IgD-negative memory B cell (primary cell): ENCODE data around the gene RIN3. TPM values are rescaled to one million over a fixed set of nuclear protein-coding genes. Genes with fewer than 3 reads are reported as not detected.

Source experiments
- H3K27ac Mint-ChIP-seq, 3 donors: one replicate each; pipeline ENCODE4 v1.8.0; 2020 to 2022; ENCODE audit warnings: mild to moderate bottlenecking in 3 of 3, mixed read lengths in 3 of 3, moderate library complexity in 1 of 3
- H3K27me3 Mint-ChIP-seq: one replicate; pipeline ENCODE4 v1.8.0; 2021; ENCODE audit warnings: mixed read lengths
- H3K36me3 Mint-ChIP-seq: one replicate; pipeline ENCODE4 v1.8.0; 2020; ENCODE audit warnings: mild to moderate bottlenecking, mixed read lengths
- H3K4me1 Mint-ChIP-seq, 3 donors: one replicate each; pipeline ENCODE4 v1.8.0; 2020 to 2022; ENCODE audit warnings: mixed read lengths in 3 of 3, mild to moderate bottlenecking in 1 of 3
- H3K4me3 Mint-ChIP-seq, 4 donors: one replicate each; pipeline ENCODE4 v1.8.0; 2020 to 2022; ENCODE audit warnings: mild to moderate bottlenecking in 4 of 4, mixed read lengths in 4 of 4, moderate library complexity in 3 of 4
- H3K9me3 Mint-ChIP-seq, 3 donors: one replicate each; pipeline ENCODE4 v1.8.0; 2020 to 2021; ENCODE audit warnings: mixed read lengths in 3 of 3, mild to moderate bottlenecking in 1 of 3
- polyA plus RNA-seq: library from polyadenylated mRNA; unstranded; fragments of 300-500 nt; fragmentation: Illumina TruSeq; gene quantifications from one replicate; pipeline ENCODE4 v1.2.3, GENCODE V29; 2021

RIN3 gene
- polyA plus RNA-seq, 1 donor from 2014 or later = 29.4 TPM

- Mint-ChIP-seq H3K27me3 (no peaks in the 10 kb centered on the region), H3K4me3 (no peak overlapping the region), H3K4me1 (peaks cover 10 to 19% (median 14%) of the 10 kb centered on the region in 3 donors), H3K9me3 (no peaks in the 10 kb centered on the region), H3K27ac (no peak overlapping the region), H3K36me3 (no peaks in the 10 kb centered on the region)
Observed at GRCh38 chr14:92542766-92543554, 29.4 kb downstream of the RIN3 start.

DNA sequence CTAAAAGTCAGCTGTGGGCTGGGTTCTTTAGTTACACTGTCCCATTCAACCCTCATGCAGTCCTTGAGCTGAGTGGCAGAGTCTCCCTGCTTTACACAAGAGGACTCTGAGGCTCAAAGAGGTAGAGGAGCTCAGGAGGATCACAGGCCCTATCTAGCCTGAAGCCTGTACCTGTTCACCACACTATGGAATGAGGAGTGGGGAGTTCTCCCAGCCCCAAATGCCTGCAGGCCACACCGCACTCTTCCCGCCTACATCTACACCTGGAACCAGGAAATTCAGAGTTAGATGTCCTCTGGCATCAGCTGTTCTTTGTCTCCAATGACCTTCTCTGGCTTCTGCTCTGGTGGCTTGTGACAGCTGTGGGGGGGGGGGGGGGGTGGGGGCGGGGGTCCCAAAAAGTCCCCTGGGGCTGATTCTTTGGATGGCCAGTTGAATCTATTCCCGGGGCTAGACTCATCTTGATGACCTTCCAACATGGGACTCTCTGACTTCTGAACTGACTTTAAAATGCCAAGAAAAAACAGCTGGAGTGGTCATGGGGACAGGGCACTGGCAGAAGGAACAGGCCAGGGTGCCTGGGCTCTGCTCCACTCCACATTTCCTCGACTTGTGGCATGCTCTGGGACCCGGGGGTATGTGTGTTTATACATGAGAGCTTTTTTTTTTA is 30.6 kb downstream of the RIN3 start:
- Mint-ChIP-seq H3K9me3 (peaks cover 0 to 1% (median 0%) of the 10 kb centered on the region in 3 donors), H3K4me1 (peaks cover 0 to 9% (median 3%) of the 10 kb centered on the region in 3 donors), H3K27ac (peak overlapping the region in 2 of 3 donors; percentile 24 to 75), H3K4me3 (no peak overlapping the region), H3K36me3 (no peaks in the 10 kb centered on the region), H3K27me3 (peaks cover 3% of the 10 kb centered on the region)

GRCh38 chr14:92546347-92547053 is 32.9 kb downstream of the RIN3 start:
- H3K27me3 Mint-ChIP-seq = peaks cover 5% of the 10 kb centered on the region
- peaks cover 1% of the 10 kb centered on the region for H3K36me3 Mint-ChIP-seq
- H3K27ac Mint-ChIP-seq = no peak overlapping the region
- no peak overlapping the region for H3K4me3 Mint-ChIP-seq
- peaks cover 0 to 1% (median 0%) of the 10 kb centered on the region in 3 donors for H3K9me3 Mint-ChIP-seq
- H3K4me1 Mint-ChIP-seq = peaks cover 5 to 9% (median 8%) of the 10 kb centered on the region in 3 donors

DNA sequence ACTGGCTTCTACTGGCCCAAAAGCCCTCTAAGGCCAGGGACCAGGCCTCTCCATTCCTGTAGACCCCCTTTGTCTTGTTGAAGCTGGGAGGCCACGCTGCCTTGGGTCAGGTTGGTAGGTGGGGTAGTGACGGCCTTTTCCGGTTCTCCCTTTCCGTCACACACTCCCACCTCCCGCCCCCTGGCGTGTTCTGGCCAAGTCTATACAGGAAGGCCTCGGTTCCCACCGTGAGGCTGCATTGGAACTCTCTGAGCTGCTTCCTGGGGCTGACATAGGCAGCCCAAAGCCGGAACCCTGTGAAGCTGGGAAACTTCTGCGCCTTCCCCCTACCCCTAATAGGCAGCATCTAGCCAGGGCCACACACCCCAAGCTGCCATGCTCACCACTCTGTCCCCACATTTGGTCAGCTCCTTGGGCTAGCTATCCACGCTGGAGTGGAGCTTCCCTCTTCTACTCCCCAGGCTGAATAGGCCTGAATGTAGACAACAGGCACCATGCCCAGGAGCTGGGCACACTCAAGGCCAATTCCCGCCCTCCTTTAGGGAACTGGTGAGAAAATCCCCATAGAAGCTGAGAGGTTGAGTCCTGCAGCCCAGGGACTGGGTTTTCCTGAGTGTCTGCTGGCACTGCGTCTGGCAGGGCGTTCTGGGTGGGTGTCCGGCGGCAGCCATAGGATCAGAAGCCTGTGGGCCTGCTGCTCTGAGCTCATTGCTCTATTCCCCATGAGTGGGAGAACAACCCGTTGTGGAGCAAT is 35.7 kb downstream of the RIN3 start:
- H3K27ac Mint-ChIP-seq = no peak overlapping the region
- peaks cover 19% of the 10 kb centered on the region for H3K27me3 Mint-ChIP-seq
- peaks cover 0 to 1% (median 0%) of the 10 kb centered on the region in 3 donors for H3K9me3 Mint-ChIP-seq
- peaks cover 14 to 19% (median 17%) of the 10 kb centered on the region in 3 donors for H3K4me1 Mint-ChIP-seq
- peaks cover 1% of the 10 kb centered on the region for H3K36me3 Mint-ChIP-seq
- no peak overlapping the region for H3K4me3 Mint-ChIP-seq

GRCh38 chr14:92549859-92550230 is 36.3 kb downstream of the RIN3 start:
- Mint-ChIP-seq H3K4me1 (peaks cover 14 to 19% (median 18%) of the 10 kb centered on the region in 3 donors), H3K27ac (no peak overlapping the region), H3K4me3 (peak overlapping the region in 1 of 4 donors; percentile 29), H3K36me3 (peaks cover 1% of the 10 kb centered on the region), H3K27me3 (peaks cover 19% of the 10 kb centered on the region), H3K9me3 (peaks cover 0 to 1% (median 0%) of the 10 kb centered on the region in 3 donors)

- peak overlapping the region in 3 of 4 donors; percentile 19 to 44 (median 23) for H3K4me3 Mint-ChIP-seq
Observed at GRCh38 chr14:92551044-92551841, 37.7 kb downstream of the RIN3 start.

GRCh38 chr14:92552066-92552465 is 38.5 kb downstream of the RIN3 start:
- H3K27ac Mint-ChIP-seq = peak overlapping the region in 1 of 3 donors; percentile 27
- peaks cover 32% of the 10 kb centered on the region for H3K27me3 Mint-ChIP-seq
- peak overlapping the region in 1 of 4 donors; percentile 23 for H3K4me3 Mint-ChIP-seq
- H3K9me3 Mint-ChIP-seq = peaks cover 0 to 1% (median 0%) of the 10 kb centered on the region in 3 donors
- peaks cover 26 to 34% (median 34%) of the 10 kb centered on the region in 3 donors for H3K4me1 Mint-ChIP-seq
- H3K36me3 Mint-ChIP-seq = peaks cover 3% of the 10 kb centered on the region

More at GRCh38 chr14:92551044-92551841, 37.7 kb downstream of the RIN3 start:
- Mint-ChIP-seq H3K36me3 (peaks cover 1% of the 10 kb centered on the region), H3K9me3 (peaks cover 0 to 1% (median 0%) of the 10 kb centered on the region in 3 donors), H3K27ac (peak overlapping the region; percentile 0 to 80 (median 27)), H3K4me1 (peaks cover 24 to 30% (median 30%) of the 10 kb centered on the region in 3 donors), H3K27me3 (peaks cover 30% of the 10 kb centered on the region)

- peaks cover 26 to 34% (median 34%) of the 10 kb centered on the region in 3 donors for H3K4me1 Mint-ChIP-seq
- peak overlapping the region in 1 of 4 donors; percentile 14 for H3K4me3 Mint-ChIP-seq
- peaks cover 0 to 1% (median 0%) of the 10 kb centered on the region in 3 donors for H3K9me3 Mint-ChIP-seq
- H3K27me3 Mint-ChIP-seq = peaks cover 32% of the 10 kb centered on the region
- no peak overlapping the region for H3K27ac Mint-ChIP-seq
- peaks cover 3% of the 10 kb centered on the region for H3K36me3 Mint-ChIP-seq
Observed at GRCh38 chr14:92553438-92553837, 39.9 kb downstream of the RIN3 start.

- H3K4me3 Mint-ChIP-seq = peak overlapping the region in 3 of 4 donors; percentile 44 to 78 (median 68)
Observed at GRCh38 chr14:92555465-92556111, 42.0 kb downstream of the RIN3 start.

DNA sequence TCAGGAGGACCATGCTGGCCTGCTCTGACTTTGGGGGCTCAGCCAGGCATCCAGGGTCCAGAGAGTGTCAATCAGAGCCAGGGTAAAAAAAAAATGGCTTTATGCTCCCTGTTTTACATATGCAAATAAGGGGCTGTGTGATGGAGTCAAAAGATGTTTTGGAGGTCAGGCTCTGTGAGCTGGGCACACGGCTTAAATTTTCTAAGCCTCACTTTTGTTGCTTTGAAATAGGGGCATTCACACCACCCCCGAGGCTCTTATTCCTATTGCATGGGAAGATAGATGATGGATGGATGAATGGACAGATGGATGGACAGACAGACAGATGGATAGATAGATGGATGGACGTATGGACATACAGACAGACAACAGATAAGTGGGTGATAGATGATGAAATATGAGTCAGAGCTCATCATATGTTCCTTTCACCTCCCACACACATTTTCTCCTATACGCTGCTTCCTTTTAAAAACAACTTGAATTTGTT is 42.7 kb downstream of the RIN3 start:
- no peak overlapping the region for H3K27ac Mint-ChIP-seq
- H3K4me1 Mint-ChIP-seq = peaks cover 22 to 30% (median 28%) of the 10 kb centered on the region in 3 donors

More at GRCh38 chr14:92555465-92556111, 42.0 kb downstream of the RIN3 start:
- Mint-ChIP-seq H3K36me3 (peaks cover 4% of the 10 kb centered on the region), H3K27me3 (peaks cover 29% of the 10 kb centered on the region), H3K9me3 (no peaks in the 10 kb centered on the region), H3K27ac (no peak overlapping the region), H3K4me1 (peaks cover 24 to 34% (median 34%) of the 10 kb centered on the region in 3 donors)

DNA sequence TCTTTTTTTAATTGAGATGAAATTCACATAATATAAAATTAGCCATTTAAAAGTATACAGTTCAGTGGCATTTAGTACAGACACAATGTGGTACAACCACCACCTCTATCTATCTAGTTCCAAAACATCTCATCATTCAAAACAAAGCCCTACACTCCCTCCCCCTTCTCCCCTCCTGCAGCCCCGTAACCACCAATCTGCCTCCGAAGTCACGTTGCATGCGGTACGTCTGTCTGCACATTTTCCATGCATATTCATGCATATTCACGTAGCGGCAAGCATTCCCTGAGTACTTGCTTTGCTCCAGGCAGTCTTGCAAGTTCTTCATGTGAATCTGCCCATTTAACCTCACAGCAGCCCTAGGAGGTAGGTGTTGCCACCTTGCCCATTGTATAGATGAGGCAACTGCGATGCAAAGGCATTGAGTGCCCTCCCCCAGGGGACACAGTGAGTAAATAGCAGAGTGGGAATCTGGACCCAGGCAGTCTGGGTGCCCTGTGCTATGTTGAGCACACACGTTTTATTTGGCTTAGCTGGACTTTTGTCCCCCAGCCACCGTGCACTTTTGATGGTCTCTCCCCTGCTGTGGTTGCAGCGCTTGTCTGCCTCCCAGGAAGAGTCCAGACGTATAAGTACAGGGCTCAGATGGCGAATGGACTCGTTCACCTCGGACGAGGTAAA is 43.4 kb downstream of the RIN3 start:
- Mint-ChIP-seq H3K9me3 (no peaks in the 10 kb centered on the region), H3K27ac (no peak overlapping the region), H3K4me1 (peaks cover 17 to 23% (median 20%) of the 10 kb centered on the region in 3 donors), H3K36me3 (peaks cover 4% of the 10 kb centered on the region), H3K4me3 (no peak overlapping the region), H3K27me3 (peaks cover 22% of the 10 kb centered on the region)

More for the DNA sequence above, 42.7 kb downstream of the RIN3 start:
- no peaks in the 10 kb centered on the region for H3K9me3 Mint-ChIP-seq
- H3K36me3 Mint-ChIP-seq = peaks cover 4% of the 10 kb centered on the region
- H3K4me3 Mint-ChIP-seq = peak overlapping the region in 2 of 4 donors; percentile 68 to 78
- peaks cover 26% of the 10 kb centered on the region for H3K27me3 Mint-ChIP-seq

GRCh38 chr14:92557544-92557912 is 43.9 kb downstream of the RIN3 start:
- Mint-ChIP-seq H3K36me3 (peaks cover 4% of the 10 kb centered on the region), H3K4me3 (no peak overlapping the region), H3K27me3 (peaks cover 18% of the 10 kb centered on the region), H3K4me1 (peaks cover 15 to 20% (median 19%) of the 10 kb centered on the region in 3 donors), H3K9me3 (no peaks in the 10 kb centered on the region), H3K27ac (no peak overlapping the region)
